ENCODE data around the gene FOXN4.

The FOXN4 gene

DNA sequence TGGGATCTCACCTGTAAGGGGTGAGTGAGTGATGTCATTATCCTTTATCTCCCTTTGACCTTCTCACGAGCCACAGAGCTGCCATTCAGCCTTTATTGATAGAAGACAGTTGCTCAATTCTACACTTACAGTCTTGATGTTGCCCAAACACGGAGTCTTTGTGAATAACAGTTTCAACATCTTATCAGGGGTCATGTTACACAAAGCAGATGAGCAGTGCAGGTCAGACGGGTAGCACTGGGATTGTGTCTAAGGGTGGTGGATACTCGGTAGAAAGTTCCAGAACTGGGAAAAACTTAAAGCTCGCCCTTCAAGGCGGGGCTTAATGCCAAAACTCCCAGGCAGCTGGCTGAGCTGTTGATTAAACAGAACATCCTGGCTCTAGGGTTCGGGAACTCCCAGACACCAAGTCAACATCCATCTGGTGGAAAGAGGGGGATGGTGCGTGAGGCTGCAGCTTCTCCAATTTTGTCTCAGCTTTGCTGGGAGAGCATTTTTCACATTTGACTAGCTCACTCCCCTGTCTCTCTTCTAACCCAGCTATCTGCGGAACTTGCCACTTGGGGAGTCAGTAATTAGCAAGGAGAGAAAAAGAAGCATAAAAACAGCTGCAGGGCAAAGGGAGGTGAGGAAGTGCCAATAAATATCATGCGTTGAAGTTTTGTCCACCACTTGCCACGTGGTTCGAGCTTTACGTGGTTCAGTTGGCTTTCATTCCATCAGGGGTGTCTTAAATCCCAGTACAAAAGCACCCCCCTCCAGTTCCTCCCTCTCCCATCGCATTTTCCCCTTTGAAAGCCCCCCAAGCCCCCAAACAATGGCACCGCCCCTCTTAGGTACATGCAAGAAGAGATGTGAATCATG is 31.0 kb downstream of the FOXN4 start:
- no peak for DNase-seq

DNA sequence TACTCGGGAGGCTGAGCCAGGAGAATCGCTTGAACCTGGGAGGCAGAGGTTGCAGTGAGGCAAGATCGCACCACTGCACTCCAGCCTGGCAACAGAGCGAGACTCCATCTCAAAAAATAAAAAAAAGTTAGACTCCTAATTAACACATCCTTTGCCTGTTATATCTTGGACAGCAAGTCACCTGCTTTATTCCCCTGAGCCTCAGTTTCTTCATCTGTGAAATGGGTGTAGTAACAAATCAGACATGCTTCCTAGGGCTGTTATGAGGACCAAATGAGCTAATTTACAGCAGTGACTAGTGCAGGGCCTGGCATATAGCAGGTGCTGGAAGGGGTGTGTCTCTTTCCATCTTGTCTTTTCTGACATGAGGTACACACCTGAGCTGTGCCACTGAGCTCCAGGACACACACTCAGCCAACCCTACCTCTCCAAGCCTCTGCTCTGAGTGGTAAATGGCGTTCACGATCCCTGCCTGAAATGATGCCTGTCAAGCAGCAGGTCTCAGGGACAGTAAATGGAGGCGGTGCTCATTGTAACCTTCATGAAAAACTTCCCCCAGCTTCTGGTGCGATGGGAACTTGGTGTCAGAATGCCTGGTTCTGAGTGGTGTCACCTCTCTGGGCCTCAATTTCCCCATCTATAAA is 31.7 kb downstream of the FOXN4 start:
- DNase-seq, result no peak

GRCh38 chr12:109276160-109276559 is 32.9 kb downstream of the FOXN4 start:
- DNase-seq, result no peak

- no peak for DNase-seq
Measured at GRCh38 chr12:109275173-109275572, 33.9 kb downstream of the FOXN4 start.

GRCh38 chr12:109274381-109274780 is 34.7 kb downstream of the FOXN4 start:
- no peak for DNase-seq

GRCh38 chr12:109273354-109273753 is 35.7 kb downstream of the FOXN4 start:
- DNase-seq, result no peak

DNA sequence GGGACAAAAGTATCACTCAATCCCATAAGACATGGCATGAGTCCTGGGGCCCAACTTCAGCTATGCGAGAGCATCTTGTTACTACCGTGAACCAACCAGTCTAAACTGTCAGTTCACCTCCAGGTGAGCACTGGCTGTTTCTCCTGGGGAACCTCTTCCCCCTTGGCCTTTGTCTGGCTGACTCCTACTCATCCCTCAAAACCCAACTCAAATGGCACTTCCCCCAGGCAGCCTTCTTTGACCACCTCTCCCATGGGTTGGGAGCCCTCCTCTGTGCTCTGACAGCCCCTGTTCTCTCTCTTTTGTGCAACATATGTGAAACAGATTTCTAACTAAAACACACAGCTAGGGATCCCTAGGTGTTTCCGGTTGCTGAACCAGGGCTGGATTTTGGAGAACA is 37.7 kb downstream of the FOXN4 start:
- DNase-seq, result no peak

DNA sequence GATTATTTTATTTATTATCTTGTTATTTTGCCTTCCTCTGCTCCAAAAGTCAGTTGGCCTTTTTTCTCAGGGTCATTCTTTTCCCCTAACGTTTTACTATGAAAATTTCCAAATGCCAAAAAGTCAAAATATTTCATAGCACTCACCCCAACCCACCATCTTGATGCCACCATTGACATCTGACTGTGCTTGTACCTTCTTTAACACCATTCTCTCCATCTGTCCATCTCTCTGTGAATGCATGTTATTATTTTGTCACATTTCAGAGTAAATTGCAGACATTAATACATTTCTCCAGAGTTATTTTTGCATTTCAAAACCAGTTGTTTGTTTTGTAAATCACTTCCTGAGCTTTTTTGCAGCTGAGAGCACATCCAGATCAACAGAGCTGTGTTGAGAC is 38.6 kb downstream of the FOXN4 start:
- DNase-seq, result no peak

DNA sequence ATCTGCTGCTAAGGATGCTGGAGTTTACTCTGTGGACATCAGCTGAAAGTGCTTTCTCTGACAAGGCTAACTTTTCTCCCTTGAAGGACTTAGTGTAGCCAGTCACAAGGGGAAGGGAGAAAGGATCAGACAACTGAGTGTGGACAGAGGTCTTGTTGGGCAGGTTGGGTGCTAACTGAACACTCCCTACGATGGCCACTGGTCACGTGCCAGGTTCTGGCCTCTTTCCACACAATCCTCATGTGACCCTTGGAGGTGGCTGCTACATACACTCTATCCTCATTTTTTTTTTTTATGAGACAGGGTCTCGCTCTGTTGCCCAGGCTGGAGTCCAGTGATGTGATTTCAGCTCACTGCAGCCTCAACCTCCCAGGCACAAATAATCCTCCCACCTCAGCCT is 39.7 kb downstream of the FOXN4 start:
- DNase-seq, result no peak

DNA sequence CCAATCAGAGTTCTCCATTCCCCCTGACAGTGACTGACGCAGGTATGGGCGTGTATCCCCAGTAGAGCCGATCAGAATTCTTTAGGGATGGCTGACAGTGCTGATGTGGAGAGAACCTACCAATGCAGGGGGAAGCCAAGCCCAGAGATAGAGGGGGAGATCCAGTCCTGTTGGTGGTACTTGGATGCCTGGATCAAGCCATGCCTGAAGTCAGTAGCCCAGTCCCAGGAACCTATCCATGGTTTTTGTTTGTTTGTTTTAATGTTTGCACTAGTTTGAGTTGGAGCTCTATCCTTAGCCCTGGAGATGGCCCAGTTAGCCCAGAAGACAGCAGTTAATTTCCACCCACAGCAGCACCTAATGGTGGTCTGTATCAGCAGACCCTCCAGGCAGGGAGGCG is 40.2 kb downstream of the FOXN4 start:
- DNase-seq, result no peak

DNA sequence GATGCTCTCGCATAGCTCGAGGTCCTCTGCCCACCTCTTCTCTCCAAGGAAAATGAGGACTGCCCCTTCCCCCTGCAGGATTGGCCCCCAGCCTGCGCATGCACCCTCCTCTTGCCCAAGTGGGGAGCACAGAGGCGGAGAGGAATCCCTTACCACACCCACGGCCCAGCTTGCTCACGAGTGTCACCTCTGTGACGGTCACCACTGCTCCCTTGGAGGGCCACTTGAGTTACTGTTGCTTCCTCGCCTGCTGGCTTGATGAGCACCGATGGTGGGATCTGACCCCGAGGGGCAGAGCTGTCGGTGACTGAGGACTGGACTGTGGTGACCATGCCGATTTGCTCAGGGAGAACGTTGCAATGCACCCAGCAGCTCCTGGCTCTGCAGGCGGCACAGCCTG is 41.7 kb downstream of the FOXN4 start:
- DNase-seq, result no peak

- no peak for DNase-seq
Measured at GRCh38 chr12:109266106-109266879, 42.8 kb downstream of the FOXN4 start.

DNA sequence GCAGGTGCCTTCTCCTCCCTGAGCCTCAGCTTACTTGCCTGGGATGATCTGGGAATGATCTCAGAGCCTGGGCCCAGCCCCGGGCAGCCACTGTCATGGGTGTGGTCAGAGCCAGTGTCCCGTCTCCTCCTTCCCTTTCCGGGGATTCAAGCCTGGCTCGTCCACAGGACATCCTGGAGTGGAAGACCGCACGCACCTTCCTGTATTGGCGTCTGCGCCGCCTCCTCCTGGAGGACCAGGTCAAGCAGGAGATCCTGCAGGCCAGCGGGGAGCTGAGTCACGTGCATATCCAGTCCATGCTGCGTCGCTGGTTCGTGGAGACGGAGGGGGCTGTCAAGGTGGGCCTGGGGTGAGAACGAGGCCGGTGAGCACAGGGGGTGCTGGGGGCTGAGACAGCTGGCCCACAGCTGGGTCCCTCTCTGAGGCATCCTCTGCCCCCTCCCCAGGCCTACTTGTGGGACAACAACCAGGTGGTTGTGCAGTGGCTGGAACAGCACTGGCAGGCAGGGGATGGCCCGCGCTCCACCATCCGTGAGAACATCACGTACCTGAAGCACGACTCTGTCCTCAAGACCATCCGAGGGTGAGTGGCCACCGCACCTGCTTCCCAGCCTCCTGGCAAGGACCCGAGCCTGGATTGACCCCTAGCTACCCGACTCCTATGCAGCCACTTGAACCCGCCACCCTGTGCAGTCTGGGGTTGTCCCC is 44.0 kb downstream of the FOXN4 start:
- no peak for DNase-seq

- DNase-seq, result peak; percentile 47
Measured at GRCh38 chr12:109264095-109264942, 44.8 kb downstream of the FOXN4 start.

DNA sequence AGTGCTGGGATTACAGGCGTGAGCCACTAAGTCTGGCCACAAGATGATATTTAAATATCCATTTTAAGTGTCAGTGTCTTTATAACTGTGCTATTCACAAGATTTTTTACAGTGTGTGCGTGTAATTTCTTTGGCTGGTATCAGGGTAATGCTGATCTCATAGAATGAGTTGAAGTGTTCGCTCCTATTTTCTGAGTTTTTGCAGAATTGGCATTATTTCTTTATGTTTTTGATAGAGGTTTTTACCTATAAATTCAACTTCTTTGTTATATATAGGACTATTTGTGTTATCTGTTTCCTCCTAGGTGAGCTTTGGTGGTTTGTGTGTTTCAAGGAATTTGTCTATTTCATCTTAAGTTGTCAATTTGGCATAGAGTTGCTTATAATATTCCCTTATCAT is 45.6 kb downstream of the FOXN4 start:
- DNase-seq, result no peak

- no peak for DNase-seq
Measured at GRCh38 chr12:109261939-109262338, 47.1 kb downstream of the FOXN4 start.

GRCh38 chr12:109261087-109261486 is 48.0 kb downstream of the FOXN4 start:
- no peak for DNase-seq

DNA sequence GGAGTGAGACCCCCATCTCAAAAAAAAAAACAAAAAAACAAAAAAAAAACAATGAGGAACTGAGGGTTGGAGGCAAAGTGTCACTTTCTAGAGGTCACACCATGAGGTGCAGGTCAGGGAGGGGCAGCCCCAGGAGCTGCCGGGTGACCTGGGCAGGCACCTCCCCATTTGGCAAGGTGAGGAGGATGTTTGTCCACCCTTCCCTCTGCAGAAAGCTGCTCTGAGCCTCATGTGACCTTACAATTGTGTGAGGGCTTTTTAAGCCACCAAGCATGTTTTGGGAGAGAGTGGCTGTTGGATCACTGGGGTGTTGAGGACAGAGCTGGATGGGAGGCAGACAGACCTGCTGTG is 49.6 kb downstream of the FOXN4 start:
- DNase-seq, result no peak

DNA sequence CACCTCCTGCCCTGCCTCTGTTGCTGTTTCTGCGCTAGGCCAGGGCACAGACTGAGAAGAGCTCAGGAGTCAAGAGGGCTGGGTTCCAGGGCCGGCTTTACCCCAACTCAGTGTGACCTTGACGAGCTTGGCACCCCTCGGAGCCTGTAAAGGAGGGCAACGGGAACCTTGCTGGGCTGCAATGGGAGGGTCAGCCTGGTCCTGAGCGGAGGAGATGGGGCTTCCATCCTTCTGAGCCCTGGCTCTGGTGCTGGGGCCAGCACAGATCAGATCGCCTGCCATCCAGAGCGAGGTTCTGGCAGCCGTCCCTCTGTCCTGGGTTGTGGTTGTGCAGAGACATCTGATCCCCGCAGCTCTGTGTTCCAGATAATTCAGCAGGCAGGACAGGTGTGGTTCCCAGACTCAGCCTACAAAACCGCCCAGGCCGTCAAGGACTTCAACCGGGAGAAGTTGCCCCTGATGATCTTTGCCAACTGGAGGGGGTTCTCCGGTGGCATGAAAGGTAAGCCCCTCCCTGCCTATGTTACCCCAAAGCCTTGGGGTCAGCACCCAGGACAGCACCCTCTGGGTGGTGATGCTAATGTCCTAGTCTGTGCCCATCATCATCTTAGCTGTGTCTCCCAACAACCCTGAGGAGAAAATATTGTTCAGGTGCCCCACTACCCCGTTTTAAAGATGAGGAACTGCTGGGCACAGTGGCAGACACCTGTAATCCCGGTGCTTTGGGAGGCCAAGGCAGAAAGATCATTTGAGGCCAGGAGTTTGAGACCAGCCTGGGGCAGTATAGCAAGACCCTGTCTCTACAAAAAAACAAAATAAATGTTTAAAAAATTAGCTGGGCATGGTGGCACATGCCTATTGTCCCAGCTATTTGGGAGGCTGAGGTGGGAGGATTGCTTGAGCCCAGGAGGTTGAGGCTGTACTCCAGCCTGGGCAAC is 50.2 kb downstream of the FOXN4 start:
- no peak for DNase-seq

GRCh38 chr12:109258201-109258600 is 50.9 kb downstream of the FOXN4 start:
- no peak for DNase-seq

GRCh38 chr12:109256011-109256410 is 53.1 kb downstream of the FOXN4 start:
- DNase-seq, result no peak

Data from activated naive CD4-positive, alpha-beta T cell treated with Interleukin-2 at 50 U/mL for 16 hours (primary cell).